ENCODE results near the gene SLC16A2.

DNA sequence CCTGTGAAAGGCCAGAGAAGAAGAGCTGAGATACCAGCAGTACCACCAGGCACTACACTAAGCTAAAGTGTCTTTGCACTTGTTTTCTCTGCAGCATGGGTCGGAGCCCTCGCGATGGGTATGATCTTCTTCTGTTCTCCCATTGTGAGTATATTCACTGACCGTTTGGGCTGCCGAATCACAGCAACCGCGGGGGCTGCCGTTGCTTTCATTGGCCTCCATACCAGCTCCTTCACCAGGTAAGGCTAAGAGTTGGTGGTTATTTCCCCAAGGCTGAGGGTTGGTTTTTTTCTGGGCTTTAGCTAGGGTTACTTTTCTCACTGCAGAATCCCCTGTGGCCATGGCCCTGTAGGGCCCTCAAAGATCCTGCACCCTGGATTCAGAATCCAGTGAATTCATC, 99.6 kb downstream of the SLC16A2 start:
- TF ChIP-seq, protein P1, sequence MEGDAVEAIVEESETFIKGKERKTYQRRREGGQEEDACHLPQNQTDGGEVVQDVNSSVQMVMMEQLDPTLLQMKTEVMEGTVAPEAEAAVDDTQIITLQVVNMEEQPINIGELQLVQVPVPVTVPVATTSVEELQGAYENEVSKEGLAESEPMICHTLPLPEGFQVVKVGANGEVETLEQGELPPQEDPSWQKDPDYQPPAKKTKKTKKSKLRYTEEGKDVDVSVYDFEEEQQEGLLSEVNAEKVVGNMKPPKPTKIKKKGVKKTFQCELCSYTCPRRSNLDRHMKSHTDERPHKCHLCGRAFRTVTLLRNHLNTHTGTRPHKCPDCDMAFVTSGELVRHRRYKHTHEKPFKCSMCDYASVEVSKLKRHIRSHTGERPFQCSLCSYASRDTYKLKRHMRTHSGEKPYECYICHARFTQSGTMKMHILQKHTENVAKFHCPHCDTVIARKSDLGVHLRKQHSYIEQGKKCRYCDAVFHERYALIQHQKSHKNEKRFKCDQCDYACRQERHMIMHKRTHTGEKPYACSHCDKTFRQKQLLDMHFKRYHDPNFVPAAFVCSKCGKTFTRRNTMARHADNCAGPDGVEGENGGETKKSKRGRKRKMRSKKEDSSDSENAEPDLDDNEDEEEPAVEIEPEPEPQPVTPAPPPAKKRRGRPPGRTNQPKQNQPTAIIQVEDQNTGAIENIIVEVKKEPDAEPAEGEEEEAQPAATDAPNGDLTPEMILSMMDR (IDR thresholded peaks at IDR 0.05), result no peak
- TF ChIP-seq POLR2A (IDR thresholded peaks at IDR 0.05), result no peak

Measured in esophagus squamous epithelium (tissue), 4 donors.